Peyer's patch (tissue), 4 donors: ENCODE results near the gene C6orf163.

Experiments
- POLR2A ChIP-seq, 2 donors: fragments of 450-650 bp; IDR thresholded peaks; one replicate each; pipeline ENCODE4 v1.5.1; 2017; ENCODE audit warnings: antibody characterized with exemption in 2 of 2, mild to moderate bottlenecking in 2 of 2, moderate library complexity in 2 of 2
- TF ChIP-seq, protein P1 (sequence below), 6 experiments: fragments of 450-650 bp in 4 of 6; fragments of 200-600 bp in 2 of 6; sonication (generic) in 1 of 6; IDR thresholded peaks; one replicate each; pipeline ENCODE4 v1.5.1; 2017 to 2019; ENCODE audit warnings: antibody characterized with exemption in 6 of 6, mild to moderate bottlenecking in 3 of 6, moderate library complexity in 1 of 6

DNA sequence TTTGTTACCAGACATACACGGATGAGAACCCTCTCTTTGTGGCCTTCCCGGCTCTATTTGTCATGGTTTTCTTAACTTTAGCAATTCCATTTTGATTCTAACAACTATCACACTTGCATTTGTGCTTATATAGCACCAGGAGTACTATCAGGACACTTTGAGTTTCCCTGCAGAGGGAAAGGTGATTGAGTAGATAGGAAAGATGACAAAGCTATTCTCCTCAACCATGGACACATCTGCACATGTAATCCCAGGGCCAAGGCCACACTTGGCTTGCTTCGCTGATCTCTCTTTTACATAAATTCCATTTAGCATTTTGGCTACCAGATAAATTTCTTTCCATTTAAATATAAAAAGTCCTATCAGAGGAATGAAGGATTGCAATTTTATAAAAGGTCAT lies 39.8 kb downstream of the C6orf163 start:
- TF ChIP-seq, protein P1, sequence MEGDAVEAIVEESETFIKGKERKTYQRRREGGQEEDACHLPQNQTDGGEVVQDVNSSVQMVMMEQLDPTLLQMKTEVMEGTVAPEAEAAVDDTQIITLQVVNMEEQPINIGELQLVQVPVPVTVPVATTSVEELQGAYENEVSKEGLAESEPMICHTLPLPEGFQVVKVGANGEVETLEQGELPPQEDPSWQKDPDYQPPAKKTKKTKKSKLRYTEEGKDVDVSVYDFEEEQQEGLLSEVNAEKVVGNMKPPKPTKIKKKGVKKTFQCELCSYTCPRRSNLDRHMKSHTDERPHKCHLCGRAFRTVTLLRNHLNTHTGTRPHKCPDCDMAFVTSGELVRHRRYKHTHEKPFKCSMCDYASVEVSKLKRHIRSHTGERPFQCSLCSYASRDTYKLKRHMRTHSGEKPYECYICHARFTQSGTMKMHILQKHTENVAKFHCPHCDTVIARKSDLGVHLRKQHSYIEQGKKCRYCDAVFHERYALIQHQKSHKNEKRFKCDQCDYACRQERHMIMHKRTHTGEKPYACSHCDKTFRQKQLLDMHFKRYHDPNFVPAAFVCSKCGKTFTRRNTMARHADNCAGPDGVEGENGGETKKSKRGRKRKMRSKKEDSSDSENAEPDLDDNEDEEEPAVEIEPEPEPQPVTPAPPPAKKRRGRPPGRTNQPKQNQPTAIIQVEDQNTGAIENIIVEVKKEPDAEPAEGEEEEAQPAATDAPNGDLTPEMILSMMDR (IDR thresholded peaks at IDR 0.05): no peak
- TF ChIP-seq POLR2A (IDR thresholded peaks at IDR 0.05): no peak
